Stimulated activated naive CD8-positive, alpha-beta T cell treated with anti-CD3 and anti-CD28 coated beads, Interleukin-15, Interleukin-2, amounts not matched to agents 100 ng/mL and 50 ng/mL, for 24 hours (primary cell): Measurements from ENCODE around the gene SLC19A1.
"Not testable (repeated sequence)": the region's sequence is repeated elsewhere in the genome, so short reads cannot be mapped to it uniquely, and the experiment has no call there.

Source experiments
- H3K27ac Mint-ChIP-seq: one replicate; pipeline ENCODE4 v1.8.0; 2021; ENCODE audit warnings: mild to moderate bottlenecking, mixed read lengths
- H3K27me3 Mint-ChIP-seq: one replicate; pipeline ENCODE4 v1.8.0; 2021; ENCODE audit warnings: mixed read lengths
- H3K36me3 Mint-ChIP-seq: one replicate; pipeline ENCODE4 v1.8.0; 2021; ENCODE audit warnings: low read depth, mixed read lengths
- H3K4me1 Mint-ChIP-seq: one replicate; pipeline ENCODE4 v1.8.0; 2021; ENCODE audit warnings: low read depth, mixed read lengths
- H3K4me3 Mint-ChIP-seq: one replicate; pipeline ENCODE4 v1.8.0; 2021; ENCODE audit warnings: mild to moderate bottlenecking, mixed read lengths
- H3K9me3 Mint-ChIP-seq: one replicate; pipeline ENCODE4 v1.8.0; 2021; ENCODE audit warnings: mixed read lengths

The SLC19A1 gene

DNA sequence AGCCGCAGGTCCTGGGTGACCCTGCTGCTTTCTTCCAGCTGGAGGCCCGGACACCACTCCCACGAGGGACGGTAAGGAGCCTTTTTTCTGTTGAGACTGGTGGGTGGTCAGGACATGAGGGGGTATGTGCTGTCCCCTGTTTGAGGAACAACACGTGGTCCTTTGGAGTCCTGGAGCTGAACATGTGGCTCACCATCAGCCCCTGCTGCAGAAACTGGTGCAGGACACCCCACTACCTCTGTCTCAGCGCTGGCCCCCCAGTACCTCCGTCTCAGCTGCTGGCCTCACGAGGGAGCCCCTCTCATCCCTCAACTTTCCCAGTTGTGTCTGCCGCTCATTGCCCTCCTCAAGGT lies 34.7 kb downstream of the SLC19A1 start:
- Mint-ChIP-seq H3K27me3 (no peaks in the 10 kb centered on the region), H3K4me3 (no peak overlapping the region), H3K4me1 (no peaks in the 10 kb centered on the region), H3K27ac (no peak overlapping the region), H3K9me3 (no peaks in the 10 kb centered on the region), H3K36me3 (no peaks in the 10 kb centered on the region)

DNA sequence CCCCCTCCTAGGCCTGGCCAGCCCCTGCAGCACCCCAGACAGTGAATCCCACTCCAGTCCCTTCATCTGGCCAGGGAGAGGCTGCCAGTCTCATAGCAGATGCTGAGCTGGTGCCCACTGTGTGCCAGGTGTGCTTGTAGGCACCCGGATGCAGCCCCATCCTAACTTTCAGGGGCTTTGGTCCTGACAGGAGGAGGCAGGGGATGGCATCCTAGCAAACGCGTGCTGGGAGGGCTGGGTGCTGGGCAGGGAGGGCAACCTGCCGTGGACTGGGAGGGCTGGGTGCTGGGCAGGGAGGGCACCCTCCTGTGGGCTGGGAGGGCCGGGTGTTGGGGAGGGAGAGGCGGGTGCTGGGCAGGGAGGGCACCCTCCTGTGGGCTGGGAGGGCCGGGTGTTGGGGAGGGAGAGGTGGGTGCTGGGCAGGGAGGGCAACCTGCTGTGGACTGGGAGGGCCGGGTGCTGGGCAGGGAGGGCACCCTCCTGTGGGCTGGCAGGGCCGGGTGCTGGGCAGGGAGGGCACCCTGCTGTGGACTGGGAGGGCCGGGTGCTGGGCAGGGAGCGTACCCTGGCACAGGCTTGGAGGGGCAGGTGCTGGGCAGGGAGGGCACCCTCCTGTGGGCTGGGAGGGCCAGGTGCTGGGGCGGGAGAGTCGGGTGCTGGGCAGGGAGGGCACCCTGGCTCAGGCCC lies 35.3 kb downstream of the SLC19A1 start:
- Mint-ChIP-seq H3K4me3 (no peak overlapping the region), H3K9me3 (no peaks in the 10 kb centered on the region), H3K27ac (no peak overlapping the region), H3K36me3 (no peaks in the 10 kb centered on the region), H3K4me1 (no peaks in the 10 kb centered on the region), H3K27me3 (no peaks in the 10 kb centered on the region)

DNA sequence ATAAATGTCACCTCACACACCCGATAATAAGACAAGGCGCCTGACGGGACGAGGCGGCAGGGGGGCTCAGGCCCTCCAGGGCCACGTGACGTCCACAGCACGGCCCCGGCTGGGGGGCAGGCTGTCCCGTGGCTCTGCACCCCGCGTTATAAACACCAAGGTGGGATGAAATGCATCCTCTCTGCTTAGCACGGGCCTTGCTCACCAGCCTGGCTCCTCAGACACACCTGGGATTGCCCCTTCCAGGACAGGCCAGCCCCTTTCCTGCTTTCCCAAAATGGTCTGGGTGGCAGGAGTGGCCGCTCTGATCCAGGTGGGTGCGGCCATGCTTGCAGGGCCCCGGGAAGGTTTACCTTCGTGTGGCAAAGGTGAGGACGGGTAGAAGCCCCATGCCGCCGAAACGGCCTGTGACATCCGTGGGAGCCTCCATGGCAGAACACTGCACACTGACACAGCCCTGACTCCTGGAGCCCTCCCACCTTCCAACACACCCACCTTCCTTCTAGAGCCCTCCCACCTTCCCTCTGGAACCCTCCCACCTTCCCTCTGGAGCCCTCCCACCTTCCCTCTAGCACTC lies 35.9 kb downstream of the SLC19A1 start:
- no peaks in the 10 kb centered on the region for H3K4me1 Mint-ChIP-seq
- H3K27ac Mint-ChIP-seq: no peak overlapping the region
- H3K4me3 Mint-ChIP-seq: no peak overlapping the region
- no peaks in the 10 kb centered on the region for H3K27me3 Mint-ChIP-seq
- no peaks in the 10 kb centered on the region for H3K9me3 Mint-ChIP-seq
- no peaks in the 10 kb centered on the region for H3K36me3 Mint-ChIP-seq

DNA sequence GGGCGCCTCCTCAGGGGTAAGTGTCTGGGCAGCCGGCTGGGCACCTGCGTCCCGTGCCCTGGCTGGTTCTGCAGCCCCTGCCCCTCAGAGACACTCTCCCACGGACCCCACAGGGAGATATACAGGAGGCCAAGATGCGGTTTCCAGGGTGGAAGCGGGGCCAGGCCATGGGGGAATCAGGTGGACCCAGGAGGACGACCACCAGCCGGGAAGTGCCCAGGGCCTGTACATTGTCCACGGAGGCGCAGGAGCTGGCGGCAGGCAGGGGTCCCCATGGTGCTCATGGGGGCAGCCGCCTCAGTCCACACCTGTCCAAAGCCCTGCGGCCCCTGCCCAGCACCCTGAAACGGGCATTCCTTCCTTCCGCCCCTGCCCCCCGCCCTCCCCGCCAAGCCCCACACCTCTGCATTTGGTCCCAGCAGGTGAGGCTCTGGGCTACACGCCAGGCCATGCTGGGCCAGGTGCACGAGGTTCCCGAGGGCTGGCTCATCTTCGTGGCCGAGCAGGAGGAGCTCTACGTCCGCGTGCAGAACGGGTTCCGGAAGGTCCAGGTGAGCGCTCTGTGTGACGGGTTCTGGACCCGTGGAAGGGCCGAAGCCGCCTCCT lies 36.7 kb downstream of the SLC19A1 start:
- Mint-ChIP-seq H3K27me3 (no peaks in the 10 kb centered on the region), H3K36me3 (no peaks in the 10 kb centered on the region), H3K4me1 (no peaks in the 10 kb centered on the region), H3K27ac (no peak overlapping the region), H3K9me3 (no peaks in the 10 kb centered on the region), H3K4me3 (no peak overlapping the region)

DNA sequence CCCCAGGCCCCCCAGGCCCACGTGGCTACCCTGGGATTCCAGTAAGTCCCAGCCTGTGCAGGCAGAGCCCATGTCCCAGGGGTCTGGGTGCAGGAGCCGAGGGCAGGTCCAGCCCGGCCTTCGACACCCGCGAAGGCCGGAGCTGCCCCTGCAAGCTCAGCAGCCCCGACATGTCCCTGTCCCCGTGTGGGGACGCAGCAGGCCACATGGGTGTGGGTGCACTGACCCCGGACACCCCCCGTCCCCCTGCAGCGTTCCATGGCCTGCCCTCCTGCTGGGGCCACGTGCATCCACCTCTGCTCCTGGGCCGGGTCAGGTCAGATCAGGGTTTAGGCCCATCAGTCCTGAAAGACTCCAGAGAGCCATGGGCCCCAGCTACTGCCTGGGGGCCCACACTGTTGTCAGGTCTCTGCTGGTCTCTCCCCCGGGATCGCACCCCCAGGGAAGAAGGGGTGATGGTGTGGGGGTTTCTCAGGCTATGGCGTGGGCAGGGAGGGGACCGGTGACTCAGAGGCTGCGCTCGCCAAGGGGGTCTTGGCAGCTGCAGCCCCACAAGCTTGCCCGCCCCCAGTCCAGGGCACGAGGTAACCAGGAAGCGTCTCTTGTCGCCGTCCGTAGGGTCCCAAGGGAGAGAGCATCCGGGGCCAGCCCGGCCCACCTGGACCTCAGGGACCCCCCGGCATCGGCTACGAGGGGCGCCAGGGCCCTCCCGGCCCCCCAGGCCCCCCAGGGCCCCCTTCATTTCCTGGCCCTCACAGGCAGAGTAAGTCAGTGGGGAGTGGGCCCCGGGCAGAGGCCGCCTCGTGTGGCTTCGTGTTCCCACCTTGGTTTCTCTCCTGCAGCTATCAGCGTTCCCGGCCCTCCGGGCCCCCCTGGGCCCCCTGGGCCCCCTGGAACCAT lies 37.5 kb downstream of the SLC19A1 start:
- peaks cover under 1% of the 10 kb centered on the region for H3K9me3 Mint-ChIP-seq
- H3K27me3 Mint-ChIP-seq: no peaks in the 10 kb centered on the region
- no peak overlapping the region for H3K27ac Mint-ChIP-seq
- H3K36me3 Mint-ChIP-seq: no peaks in the 10 kb centered on the region
- H3K4me1 Mint-ChIP-seq: no peaks in the 10 kb centered on the region
- no peak overlapping the region for H3K4me3 Mint-ChIP-seq

DNA sequence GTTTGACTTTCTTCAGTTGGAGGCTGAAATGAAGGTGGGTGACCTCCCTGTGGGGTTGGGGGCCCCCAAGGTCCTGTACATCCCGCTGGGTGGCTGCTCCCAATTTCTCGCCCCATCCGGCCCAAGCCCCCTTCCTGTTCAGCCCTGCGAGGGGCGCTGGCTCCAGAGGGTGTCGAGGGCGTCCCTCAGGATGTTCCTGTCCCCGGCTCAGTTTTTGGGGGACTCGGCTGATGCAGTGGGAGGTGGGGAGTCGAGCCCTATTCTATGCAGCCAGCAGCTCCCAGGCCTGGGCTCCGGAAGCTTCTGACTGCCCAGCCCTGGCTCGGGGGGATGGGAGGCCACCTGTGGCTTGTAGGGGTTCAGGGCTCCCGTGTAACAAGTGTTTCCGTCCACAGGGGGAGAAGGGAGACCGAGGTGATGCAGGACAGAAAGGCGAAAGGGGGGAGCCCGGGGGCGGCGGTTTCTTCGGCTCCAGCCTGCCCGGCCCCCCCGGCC lies 38.2 kb downstream of the SLC19A1 start:
- H3K27me3 Mint-ChIP-seq: no peaks in the 10 kb centered on the region
- H3K4me3 Mint-ChIP-seq: no peak overlapping the region
- no peaks in the 10 kb centered on the region for H3K36me3 Mint-ChIP-seq
- H3K4me1 Mint-ChIP-seq: no peaks in the 10 kb centered on the region
- H3K27ac Mint-ChIP-seq: no peak overlapping the region
- H3K9me3 Mint-ChIP-seq: peaks cover 4% of the 10 kb centered on the region

DNA sequence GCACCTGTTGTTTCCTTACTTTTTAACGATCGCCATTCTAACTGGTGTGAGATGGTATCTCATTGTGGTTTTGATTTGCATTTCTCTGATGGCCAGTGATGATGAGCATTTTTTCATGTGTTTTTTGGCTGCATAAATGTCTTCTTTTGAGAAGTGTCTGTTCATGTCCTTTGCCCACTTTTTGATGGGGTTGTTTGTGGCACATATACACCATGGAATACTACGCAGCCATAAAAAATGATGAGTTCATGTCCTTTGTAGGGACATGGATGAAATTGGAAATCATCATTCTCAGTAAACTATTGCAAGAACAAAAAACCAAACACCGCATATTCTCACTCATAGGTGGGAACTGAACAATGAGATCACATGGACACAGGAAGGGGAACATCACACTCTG lies 39.0 kb downstream of the SLC19A1 start:
- H3K9me3 Mint-ChIP-seq, H3K36me3 Mint-ChIP-seq, H3K4me1 Mint-ChIP-seq, H3K27me3 Mint-ChIP-seq, H3K27ac Mint-ChIP-seq, H3K4me3 Mint-ChIP-seq: not testable (repeated sequence)

DNA sequence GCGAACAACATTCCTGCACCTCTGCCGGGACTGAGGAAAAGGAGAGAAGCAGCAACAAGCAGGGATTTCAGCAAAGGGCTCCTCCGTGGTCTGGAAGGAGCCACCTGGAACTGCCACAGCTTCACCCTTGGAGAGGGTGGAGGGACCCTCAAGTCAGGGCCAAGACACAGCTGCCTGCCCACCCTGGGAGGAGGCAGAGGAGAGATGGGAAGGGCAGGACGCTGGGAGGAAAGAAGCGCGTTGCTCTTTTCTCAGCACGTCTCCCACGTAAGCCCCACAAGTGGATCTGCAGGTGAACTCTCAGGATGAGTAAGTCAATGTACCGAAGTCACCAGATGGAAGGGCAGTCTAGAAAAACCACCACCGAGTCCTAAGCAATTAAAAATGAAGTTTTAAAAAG lies 39.6 kb downstream of the SLC19A1 start:
- Mint-ChIP-seq H3K9me3 (peaks cover 4% of the 10 kb centered on the region), H3K4me3 (no peak overlapping the region), H3K4me1 (no peaks in the 10 kb centered on the region), H3K27ac (no peak overlapping the region), H3K27me3 (no peaks in the 10 kb centered on the region), H3K36me3 (no peaks in the 10 kb centered on the region)

DNA sequence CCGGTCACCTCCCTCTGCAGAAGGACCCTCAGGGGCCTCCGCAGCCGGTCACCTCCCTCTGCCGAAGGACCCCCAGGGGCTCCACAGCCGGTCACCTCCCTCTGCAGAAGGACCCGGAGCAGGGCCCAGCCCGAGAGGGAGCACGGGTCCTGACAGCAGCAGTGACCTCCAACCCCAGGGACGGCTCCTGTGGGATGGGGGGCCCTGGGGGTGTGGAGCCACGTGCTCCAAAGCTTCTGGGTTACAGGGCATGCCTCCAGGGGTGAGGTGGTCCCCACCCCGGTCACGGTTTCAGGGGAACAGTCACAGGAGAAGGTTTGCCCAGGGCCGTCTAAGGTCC lies 40.3 kb downstream of the SLC19A1 start:
- Mint-ChIP-seq H3K9me3 (peaks cover 4% of the 10 kb centered on the region), H3K4me1 (no peaks in the 10 kb centered on the region), H3K4me3 (no peak overlapping the region), H3K27me3 (no peaks in the 10 kb centered on the region), H3K27ac (no peak overlapping the region), H3K36me3 (no peaks in the 10 kb centered on the region)

DNA sequence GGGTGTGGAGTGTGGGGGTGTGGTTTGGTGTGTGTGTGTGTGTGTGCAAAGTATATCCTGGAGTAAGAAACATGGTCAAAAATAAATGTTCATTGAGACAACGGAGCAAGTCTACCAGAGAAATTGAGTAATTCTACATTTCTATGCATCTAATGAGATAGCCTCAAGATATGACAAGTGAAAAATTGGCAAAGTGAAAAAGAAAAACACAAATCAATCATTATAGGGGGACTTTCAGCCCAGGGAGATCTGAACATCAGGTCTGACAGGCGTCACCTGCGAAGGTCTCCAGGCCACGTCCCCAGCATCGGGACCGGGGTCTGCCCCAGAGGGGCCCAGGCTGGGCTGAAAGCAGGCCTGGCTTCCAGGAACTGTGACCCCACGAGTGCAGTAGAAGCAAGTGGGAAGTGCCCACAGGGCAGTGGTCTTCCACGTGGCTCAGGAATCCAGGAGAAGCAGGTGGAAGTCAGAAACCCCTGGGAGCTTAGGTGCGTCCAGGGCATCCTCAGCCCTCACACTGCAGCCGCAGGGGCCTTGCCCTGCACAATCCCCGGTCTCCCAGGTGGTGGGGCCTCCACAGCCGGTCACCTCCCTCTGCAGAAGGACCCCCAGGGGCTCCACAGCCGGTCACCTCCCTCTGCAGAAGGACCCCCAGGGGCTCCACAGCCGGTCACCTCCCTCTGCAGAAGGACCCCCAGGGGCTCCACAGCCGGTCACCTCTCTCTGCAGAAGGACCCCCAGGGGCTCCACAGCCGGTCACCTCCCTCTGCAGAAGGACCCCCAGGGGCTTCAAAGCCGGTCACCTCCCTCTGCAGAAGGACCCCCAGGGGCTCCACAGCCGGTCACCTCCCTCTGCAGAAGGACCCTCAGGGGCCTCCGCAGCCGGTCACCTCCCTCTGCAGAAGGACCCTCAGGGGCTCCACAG lies 40.9 kb downstream of the SLC19A1 start:
- H3K27me3 Mint-ChIP-seq, H3K4me3 Mint-ChIP-seq, H3K9me3 Mint-ChIP-seq, H3K36me3 Mint-ChIP-seq, H3K4me1 Mint-ChIP-seq, H3K27ac Mint-ChIP-seq: not testable (repeated sequence)

DNA sequence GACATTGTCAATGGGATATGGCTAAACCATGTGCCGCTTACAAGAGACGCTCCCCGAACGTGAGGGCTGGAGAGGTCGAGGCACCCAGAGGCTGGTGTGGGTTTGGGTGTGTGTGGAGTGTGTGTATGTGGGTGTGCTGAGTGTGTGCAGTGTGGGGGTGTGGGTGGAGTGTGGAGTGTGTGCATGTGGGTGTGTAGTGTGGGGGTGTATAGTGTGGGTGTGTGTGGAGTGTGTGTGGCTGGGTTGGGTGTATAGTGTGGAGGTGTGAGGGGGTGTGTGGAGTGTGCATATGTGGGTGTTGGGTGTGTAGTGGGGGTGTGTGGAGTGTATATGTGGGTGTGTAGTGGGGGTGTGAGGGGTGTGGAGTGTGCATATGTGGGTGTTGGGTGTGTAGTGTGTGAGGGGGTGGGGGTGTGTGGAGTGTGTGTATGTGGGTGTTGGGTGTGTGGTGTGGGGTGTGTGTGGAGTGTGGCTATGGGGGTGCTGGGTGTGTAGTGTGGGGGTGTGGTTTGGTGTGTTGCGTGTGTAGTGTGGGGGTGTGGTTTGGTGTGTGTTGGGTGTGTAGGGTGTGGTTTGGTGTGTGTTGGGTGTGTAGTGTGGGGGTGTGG lies 42.2 kb downstream of the SLC19A1 start:
- no peak overlapping the region for H3K27ac Mint-ChIP-seq
- H3K9me3 Mint-ChIP-seq: peaks cover 4% of the 10 kb centered on the region
- H3K36me3 Mint-ChIP-seq: no peaks in the 10 kb centered on the region
- H3K4me3 Mint-ChIP-seq: no peak overlapping the region
- no peaks in the 10 kb centered on the region for H3K4me1 Mint-ChIP-seq
- H3K27me3 Mint-ChIP-seq: no peaks in the 10 kb centered on the region

DNA sequence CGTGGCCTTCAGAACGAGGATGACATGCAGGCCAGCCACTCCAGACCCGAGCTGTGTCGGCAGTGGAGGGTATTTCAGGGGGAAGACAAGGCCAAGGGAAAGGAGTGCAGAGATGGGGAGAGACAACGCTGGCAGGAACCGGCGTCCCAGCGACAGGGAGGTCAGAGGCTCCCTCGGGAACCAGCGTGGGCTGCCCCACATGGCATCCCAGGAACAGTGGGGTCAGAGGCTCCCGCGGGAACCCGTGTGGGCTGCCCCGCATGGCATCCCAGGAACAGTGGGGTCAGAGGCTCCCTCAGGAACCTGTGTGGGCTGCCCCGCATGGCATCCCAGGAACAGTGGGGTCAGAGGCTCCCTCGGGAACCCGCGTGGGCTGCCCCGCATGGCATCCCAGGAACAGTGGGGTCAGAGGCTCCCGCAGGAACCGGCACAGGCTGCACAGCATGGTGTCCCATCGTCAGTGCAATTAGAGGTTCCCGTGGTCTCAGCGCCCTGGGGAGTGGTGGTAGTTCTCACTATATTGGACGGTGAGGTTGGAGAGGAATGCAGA lies 43.0 kb downstream of the SLC19A1 start:
- no peak overlapping the region for H3K4me3 Mint-ChIP-seq
- no peaks in the 10 kb centered on the region for H3K4me1 Mint-ChIP-seq
- peaks cover 4% of the 10 kb centered on the region for H3K9me3 Mint-ChIP-seq
- H3K27ac Mint-ChIP-seq: no peak overlapping the region
- H3K27me3 Mint-ChIP-seq: no peaks in the 10 kb centered on the region
- no peaks in the 10 kb centered on the region for H3K36me3 Mint-ChIP-seq

DNA sequence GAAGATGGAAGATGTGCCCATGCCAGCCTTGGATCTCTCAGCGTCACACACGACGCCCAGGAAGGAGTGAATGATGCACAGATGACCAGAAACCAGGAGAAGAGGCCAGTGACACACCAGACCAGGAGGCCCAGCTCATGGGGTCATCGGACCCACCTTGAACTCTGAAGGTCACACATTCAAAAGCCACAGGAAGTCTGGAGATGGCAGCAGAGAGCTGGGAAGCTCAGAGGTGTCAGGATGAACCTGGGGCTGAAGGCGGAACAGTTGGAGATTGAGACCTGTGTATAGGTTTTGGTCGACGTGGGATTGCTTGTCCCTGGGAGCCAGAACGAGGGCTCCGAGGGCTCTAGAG lies 43.6 kb downstream of the SLC19A1 start:
- no peaks in the 10 kb centered on the region for H3K36me3 Mint-ChIP-seq
- no peak overlapping the region for H3K4me3 Mint-ChIP-seq
- H3K27ac Mint-ChIP-seq: no peak overlapping the region
- H3K9me3 Mint-ChIP-seq: peaks cover 4% of the 10 kb centered on the region
- no peaks in the 10 kb centered on the region for H3K4me1 Mint-ChIP-seq
- H3K27me3 Mint-ChIP-seq: no peaks in the 10 kb centered on the region
